ENCODE data around the gene ELAVL2.

The ELAVL2 gene

GRCh38 chr9:23768861-23769260 is 57.2 kb downstream of the ELAVL2 start:
- no peak overlapping the region for H3K4me3 ChIP-seq (replicated peaks; ENCODE audit: insufficient read depth, low read length)
- no peaks in the 10 kb centered on the region for H3K27me3 ChIP-seq (ENCODE audit: insufficient read depth, poor library complexity, severe bottlenecking)
- no peak for DNase-seq (ENCODE audit: low read depth in 1 of 2, low spot score in 1 of 2)
- no peak overlapping the region for H3K27ac ChIP-seq (replicated peaks)
- TF ChIP-seq REST (IDR thresholded peaks at IDR 0.05; ENCODE audit: insufficient replicate concordance, low read depth), result no peak
- no peak for TF ChIP-seq CTCF (IDR thresholded peaks at IDR 0.05; ENCODE audit: insufficient read depth, low read length)
- TF ChIP-seq POLR2AphosphoS5 (IDR thresholded peaks at IDR 0.05; ENCODE audit: low read depth), result no peak
- no peak for TF ChIP-seq GABPA (IDR thresholded peaks at IDR 0.05; ENCODE audit: low read depth)
- TF ChIP-seq SPI1 (IDR thresholded peaks at IDR 0.05; ENCODE audit: borderline replicate concordance, low read depth), result no peak

- TF ChIP-seq SPI1 (IDR thresholded peaks at IDR 0.05; ENCODE audit: borderline replicate concordance, low read depth) (no peak), CTCF (IDR thresholded peaks at IDR 0.05; ENCODE audit: insufficient read depth, low read length) (no peak), POLR2AphosphoS5 (IDR thresholded peaks at IDR 0.05; ENCODE audit: low read depth) (no peak), GABPA (IDR thresholded peaks at IDR 0.05; ENCODE audit: low read depth) (no peak), REST (IDR thresholded peaks at IDR 0.05; ENCODE audit: insufficient replicate concordance, low read depth) (no peak)
- Histone ChIP-seq H3K27ac (replicated peaks) (no peak overlapping the region), H3K4me3 (replicated peaks; ENCODE audit: insufficient read depth, low read length) (no peak overlapping the region), H3K27me3 (ENCODE audit: insufficient read depth, poor library complexity, severe bottlenecking) (no peaks in the 10 kb centered on the region)
- DNase-seq (ENCODE audit: low read depth in 1 of 2, low spot score in 1 of 2), result no peak
Observed at GRCh38 chr9:23766613-23767012, 59.4 kb downstream of the ELAVL2 start.

- no peak for TF ChIP-seq REST (IDR thresholded peaks at IDR 0.05; ENCODE audit: insufficient replicate concordance, low read depth)
- TF ChIP-seq POLR2AphosphoS5 (IDR thresholded peaks at IDR 0.05; ENCODE audit: low read depth), result no peak
- no peak for TF ChIP-seq CTCF (IDR thresholded peaks at IDR 0.05; ENCODE audit: insufficient read depth, low read length)
- TF ChIP-seq GABPA (IDR thresholded peaks at IDR 0.05; ENCODE audit: low read depth), result no peak
- TF ChIP-seq SPI1 (IDR thresholded peaks at IDR 0.05; ENCODE audit: borderline replicate concordance, low read depth), result no peak
- Histone ChIP-seq H3K27me3 (ENCODE audit: insufficient read depth, poor library complexity, severe bottlenecking) (no peaks in the 10 kb centered on the region), H3K27ac (replicated peaks) (no peak overlapping the region), H3K4me3 (replicated peaks; ENCODE audit: insufficient read depth, low read length) (no peak overlapping the region)
- no peak for DNase-seq (ENCODE audit: low read depth in 1 of 2, low spot score in 1 of 2)
Observed at GRCh38 chr9:23765561-23765960, 60.5 kb downstream of the ELAVL2 start.

Measured in HL-60 (cell line).